D341Med (cell line): ENCODE results near the gene TMEM272.
A peak's percentile ranks its signal among the peaks of the same experiment; 100 is the strongest.

Experiments used
- DNase-seq: peaks from one replicate; pipeline ENCODE4 v3.0.0; 2012; ENCODE audit warnings: low spot score

Gene TMEM272

DNA sequence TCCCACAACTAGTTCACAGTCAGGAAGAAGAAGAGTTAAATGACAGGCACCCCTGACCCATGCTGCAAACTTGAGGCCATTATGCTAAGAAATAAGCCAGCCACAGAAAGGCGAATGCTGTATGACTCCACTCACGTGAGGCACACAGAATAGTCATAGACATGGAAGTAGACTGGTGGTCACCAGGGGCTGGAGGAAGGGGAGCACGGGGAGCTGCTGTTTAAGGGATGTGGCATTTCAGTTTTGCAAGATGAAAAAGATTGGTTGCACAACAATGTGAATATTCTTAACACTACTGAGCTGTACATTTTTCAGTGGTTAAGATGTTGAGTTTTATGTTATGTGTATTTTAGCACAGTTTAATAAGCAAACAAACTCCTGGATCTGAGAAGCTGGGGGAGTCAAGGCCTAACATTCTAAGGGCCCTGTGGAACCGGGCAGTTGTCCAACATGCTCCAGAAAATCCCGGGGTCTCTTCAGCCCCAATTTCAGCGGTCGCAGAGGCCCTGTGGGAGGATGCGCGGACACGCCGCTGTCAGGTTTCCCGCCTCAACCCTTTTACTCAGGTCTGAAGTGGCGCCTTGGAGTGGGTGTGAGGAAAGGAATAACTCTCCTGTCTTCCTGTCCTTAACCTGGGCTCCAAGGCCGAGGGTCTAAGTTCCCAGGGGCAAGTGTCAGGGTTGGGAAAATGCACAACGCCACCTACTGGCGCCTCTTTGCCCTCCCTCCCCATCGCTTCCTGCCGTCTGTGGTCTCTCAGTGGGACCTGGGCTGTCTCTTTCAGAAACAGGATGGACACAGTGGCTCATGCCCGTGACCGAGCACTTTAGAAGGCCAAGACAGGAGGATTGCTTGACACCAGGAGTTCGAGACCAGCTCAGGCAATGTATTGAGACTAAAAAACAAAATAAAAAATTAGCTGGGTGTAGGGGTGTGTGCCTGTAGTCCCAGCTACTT is 4.4 kb upstream of the TMEM272 start:
- peak; percentile 73 for DNase-seq

DNA sequence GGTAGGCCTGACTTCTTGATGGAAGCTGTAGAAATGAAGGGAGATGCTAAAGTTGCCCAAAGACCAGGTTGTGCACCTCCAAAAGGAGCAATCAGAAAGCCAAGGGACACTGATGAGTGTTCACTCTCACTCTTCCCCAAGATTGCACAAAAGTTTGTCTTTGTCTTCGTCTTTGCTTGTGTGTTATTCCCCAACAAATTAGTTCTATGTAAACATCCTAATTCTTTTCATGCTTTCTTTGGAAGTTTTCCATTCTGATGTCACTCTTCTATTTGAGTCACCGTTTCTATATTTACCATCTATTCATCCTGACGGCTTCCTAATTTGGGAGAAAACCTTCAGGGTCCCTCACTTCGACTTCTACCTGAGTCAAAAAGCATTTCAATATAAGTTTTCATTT is 3.7 kb upstream of the TMEM272 start:
- DNase-seq: no peak

GRCh38 chr13:51846756-51847155 is 1.8 kb upstream of the TMEM272 start:
- DNase-seq: no peak

DNA sequence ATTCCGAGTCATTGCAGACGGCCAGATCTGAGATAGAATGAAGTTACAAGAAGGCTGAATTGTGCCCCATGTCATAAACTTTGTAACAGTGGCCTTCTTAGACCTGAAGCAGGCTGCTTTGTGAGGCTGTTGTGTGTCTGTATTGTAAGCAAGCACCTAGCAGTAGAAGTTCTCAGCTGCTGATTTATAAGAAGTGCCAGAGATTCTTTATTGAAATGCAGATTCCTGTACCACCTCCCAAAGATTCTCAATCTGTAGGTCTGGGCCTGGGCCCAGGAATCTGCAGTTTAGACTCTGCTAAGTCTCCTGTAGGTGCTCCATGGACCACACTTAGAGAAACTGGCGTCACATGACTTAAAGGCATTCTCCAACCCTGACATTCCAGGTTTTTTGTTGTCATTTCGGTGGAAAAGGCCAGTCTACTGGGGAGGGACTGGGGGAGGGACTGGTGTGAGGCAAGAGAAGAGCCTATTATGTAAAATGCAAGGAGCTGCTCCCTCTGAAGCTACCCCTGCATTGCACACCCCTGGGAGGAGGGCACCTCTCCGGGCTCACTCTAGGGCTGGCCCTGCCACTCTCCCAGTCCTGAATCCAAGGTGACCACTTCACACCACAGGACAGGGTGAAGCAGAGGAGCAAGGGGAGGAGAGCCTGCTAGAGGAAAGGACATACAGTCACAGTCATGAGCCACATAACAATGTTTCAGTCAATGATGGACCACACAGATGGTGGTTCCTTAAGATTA is 769 bp upstream of the TMEM272 start:
- no peak for DNase-seq

DNA sequence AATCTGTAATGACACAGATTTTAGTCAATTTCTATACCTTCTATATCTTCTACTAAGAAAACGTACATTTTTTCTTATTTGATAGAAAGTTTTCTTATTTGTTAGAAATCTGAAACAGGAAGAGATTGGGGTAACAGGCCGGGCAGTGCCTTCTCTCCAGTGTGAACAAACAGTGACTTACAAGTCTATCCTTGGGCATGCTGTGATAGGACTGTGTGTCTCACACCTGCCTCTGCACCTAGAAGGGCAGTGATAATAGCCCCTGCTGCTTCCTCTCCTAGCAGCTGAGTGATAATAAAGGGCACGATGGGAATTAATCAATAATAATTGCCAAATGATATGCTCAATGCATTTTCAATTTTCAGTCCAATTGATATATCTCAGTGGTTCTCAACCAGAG is 1.4 kb downstream of the TMEM272 start:
- DNase-seq: no peak

DNA sequence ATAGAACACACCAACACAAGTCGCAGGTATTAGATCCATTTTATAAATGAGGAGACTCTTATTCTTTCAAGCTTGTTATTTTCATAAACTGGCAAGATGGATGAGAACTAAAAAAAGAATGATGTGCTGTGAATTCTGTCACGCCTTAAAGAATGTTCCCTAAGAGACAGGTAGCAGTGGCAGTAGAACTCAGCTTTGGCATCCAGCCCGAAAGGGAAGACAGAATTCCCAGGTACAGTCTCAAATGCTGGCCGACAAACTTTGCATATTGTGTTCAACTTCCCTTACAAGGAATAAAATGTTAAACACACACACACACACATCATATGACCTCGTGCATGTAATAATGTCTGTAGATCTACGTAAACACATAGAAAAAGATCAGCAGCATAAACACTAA is 3.2 kb downstream of the TMEM272 start:
- DNase-seq: no peak

DNA sequence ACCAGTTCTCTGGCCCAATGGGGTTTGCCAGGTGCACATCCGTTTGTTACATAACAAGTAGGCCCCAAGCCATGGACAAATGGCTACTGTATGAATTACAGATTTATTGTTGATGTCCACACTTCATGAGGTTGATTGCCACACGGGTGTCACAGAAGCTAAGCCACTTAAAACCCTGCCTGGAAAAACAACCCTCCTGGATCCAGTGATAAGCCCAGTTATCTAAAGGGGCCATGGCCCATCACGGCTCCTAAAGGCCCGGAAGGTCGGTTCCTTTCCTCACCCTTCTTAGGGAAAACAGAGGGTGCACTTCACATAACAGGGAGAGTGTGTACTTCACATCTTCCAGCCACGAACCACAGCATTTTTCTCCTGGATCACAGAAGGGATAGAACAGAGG is 4.1 kb downstream of the TMEM272 start:
- DNase-seq: no peak

DNA sequence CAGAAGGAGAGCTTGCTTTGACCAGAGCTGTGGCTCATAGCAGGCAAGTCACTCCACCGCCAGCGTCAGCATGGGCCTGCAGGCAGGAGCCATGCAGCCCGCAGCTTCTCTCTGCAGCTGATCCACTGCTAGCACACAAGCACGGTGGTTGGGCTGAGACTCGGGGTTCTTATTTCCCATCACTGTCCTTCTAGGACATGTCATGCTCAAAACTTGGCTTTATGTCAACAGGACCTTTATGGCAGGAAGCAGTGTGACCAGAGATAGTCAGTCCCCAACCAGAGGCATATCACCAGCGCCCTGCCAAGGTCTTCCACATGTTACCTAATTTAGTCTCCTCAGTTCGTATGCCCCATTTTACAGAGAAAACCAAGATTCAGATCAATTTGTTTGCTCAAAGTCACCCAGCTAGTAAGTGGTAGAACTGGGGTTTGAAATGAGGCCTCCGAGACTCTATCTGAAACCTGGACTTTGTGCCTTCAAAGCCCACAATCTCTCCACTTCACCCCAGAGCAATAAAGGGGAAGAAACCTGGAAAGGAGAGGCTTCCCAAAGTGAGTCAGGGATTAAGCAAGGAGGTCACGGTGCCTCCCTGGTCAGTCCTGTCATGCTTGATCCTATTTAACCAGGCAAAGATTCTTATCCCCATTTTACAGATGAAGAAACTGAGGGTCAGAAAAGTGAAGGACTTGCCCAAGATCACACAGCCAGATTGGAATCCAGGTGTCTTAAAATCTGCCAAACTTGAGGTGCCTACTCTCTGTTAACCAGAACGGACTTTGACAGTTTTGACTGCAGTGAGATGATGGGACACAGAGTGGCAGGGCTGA is 5.1 kb downstream of the TMEM272 start:
- DNase-seq: no peak

DNA sequence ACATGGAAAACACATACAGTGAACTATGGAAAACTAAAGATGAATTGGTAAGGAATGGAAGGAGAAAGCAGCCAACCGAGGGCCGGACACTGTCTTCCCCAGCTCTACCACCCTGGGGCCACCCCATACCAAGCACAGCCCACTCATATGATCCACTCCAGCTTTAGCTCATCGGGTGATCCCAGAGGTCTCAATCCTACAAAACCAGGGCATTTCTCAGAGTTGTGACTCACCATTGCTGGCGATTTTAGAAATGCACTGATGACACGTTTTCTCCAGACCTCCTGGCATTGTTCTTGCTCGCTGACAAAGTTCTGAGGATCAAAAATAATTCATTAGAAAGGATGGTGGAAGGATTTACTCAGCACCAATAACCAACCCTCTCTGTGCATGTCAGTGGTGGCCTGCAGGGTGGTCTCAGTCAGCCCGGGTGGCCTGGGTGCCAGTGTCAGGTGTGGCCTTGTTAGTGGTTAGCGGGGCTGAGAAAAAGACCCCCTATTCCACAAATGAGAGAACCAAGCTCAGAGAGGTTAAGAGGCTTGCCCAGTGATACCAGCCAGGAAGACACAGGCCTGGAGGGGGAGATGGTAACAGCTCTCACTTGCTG is 6.6 kb downstream of the TMEM272 start:
- DNase-seq: no peak

DNA sequence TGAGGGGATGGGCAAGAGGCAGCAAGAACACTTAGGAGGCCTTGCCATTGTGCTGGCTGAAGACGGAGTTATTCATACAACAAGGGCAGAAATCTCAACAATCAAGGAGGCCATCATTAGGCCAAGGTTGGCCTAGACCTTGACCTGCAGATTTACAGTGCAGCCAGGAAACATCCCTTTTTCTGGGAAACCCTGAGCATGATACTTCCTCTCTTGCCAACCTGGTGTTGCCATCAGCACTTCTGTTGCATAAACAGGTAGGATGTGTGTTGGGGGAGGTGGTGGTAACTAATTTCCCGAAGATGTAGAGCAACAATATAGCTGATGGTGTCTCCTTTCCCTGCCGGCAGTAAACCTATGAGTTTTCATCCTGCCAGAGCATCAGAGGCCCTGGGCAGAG is 8.0 kb downstream of the TMEM272 start:
- no peak for DNase-seq

- peak; percentile 55 for DNase-seq
These were observed 10.3 kb downstream of the TMEM272 start for GRCh38 chr13:51834581-51835171.

DNA sequence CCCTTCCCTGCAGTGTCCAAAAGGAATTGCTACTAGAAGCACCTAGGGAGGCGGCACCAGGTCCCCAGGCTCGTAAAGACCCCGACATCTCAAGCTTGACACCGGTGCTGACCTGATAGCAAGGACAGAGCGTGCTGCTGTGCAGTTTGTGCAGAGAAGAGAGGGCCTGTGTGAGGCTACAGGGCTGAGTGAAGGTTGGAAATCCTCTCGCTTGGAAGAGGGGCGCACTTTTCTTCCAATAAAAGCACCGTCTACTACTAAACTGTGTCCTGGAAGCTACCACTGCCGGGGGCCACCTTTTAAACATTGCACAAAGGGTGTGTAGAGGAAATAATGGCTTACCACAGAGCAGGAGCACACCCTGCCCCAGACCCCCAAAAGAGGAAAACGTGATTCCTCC is 11.0 kb downstream of the TMEM272 start:
- no peak for DNase-seq

DNA sequence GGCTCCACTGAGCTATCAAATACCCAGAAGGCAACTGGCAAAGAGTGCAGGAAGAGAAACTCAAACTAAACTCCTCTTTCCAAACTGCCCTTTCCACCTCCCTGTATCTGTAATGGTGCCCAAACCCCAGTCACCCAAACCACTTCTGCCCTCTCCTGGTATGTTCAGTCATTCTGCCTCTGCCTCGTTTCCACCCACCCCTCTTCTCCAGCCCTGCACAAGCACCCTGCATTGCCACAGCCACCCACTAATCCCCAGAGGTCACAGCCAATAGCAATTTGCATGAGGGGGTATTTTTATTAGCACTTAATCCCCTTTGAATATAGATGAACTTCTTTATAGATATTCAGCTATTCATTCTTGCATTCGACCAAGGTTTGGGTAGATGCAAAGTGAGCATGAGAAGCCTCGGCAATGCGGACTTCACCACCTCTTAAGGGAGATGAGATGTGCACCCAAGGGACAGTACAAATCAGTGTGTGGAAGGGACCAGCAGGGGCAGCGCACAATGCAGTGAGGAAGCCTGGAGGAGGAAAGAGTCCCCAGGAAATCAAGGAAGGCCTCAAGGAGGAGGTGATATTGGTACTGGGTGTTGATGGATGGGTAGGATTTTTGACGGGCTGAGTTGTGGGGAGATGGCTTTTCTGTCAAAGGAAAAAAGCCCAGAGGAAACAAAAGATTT is 12.4 kb downstream of the TMEM272 start:
- peak; percentile 68 for DNase-seq

DNA sequence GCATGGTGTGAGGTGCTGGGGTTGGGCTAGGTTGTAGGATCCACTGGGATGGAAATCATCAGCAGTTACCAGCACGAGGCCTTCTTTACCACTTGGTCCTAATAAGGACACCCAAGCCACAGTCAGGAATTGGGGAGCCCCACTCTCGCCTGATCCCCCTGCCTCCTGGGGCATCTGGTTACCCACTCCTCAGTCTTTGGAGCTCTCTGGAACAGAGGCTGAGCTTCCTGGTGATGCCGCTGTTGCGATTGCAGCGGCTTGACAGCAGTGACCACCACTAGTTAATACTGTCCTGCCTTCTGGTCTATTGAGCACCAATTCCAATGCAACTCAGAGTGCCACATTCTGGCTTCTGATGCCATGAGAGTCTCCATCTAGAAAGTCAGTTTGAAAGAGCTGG is 13.5 kb downstream of the TMEM272 start:
- no peak for DNase-seq

DNA sequence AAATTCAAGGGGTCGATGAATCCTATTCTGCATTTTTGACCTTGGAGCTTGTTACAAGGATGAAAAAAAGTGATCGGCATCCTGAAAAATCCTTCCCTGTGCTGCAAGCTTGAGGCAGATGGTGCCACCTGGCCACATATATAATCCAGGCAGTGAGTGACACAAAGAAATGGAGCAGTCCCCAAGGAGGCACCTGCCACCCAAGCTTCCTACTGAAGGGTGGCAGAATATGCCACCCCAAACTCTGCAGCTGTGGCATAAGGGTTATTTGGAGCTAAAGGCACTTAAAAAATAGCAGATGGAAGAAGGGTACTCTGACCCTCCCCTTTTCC is 15.4 kb downstream of the TMEM272 start:
- peak; percentile 44 for DNase-seq

- DNase-seq: no peak
These were observed 16.0 kb downstream of the TMEM272 start for GRCh38 chr13:51828730-51829567.

GRCh38 chr13:51827254-51827653 is 17.7 kb downstream of the TMEM272 start:
- no peak for DNase-seq

DNA sequence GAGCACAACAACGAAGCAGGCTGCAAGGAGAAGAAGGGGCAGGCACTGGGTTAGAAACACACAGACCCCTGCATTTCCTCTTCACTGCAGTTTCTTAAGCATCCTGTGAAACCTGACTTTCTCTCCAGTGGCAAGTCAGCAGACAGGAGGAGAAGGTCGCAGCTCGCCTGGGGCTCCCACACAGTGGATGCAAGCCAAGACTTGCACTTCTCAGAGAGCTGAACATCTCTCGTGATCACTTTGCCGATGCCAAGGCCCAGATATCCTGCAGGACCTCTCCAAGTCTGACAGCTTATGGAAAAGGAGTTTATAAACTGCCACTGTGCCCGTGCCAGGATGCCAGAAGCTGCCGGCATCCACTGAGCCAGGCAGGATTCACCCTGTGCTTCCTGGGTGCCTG is 18.4 kb downstream of the TMEM272 start:
- DNase-seq: no peak

GRCh38 chr13:51825681-51826254 is 19.2 kb downstream of the TMEM272 start:
- no peak for DNase-seq

GRCh38 chr13:51825165-51825592 is 19.8 kb downstream of the TMEM272 start:
- no peak for DNase-seq
